ENCODE measurements around the gene ZNF610. TPM values are rescaled to one million over a fixed set of nuclear protein-coding genes. Genes with fewer than 3 reads are reported as not detected.

ZNF610 gene
- total RNA-seq, 1 experiment from 2014 or later = not detected

DNA sequence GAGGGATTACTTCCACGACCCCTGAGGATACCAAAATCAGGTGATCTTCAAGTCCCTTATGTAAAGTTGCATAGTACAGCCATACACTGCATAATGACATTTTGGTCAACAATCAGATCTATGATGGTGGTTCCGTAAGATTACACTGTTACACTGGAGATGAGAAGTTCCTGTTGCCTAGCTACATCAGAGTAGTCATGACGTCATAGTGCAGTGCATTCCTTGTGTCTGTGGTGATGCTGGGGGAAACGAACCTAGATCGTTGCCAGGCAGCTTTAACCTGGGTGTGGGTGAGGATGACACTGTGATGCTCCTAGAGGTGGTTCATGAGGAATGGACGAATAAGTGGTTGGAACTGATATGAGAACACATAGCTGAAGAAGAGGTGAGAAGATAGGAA, 9.1 kb downstream of the ZNF610 start:
- no TSS peak for BruUV-seq (replicated peaks)
- H3K27me3 ChIP-seq (ENCODE audit: control insufficient read depth, insufficient read depth, low read length) = no peaks in the 10 kb centered on the region
- intact Hi-C loops (cut with micrococcal nuclease; ENCODE audit: unreplicated experiment) (no loop called here), in situ Hi-C loops (cut with HindIII; ENCODE audit: low pct_unique_long_range_greater_than_20kb, low sequenced_read_pairs) (no loop called here)
- ChIA-PET CTCF (no interaction called here), POLR2A (no interaction called here)
- no peaks in the 10 kb centered on the region for H3K4me1 ChIP-seq (ENCODE audit: control insufficient read depth, insufficient read depth, low read length)
- DNase-seq (ENCODE audit: low read depth, low spot score) (no peak), ATAC-seq (no peak)
- TF ChIP-seq, protein P1, sequence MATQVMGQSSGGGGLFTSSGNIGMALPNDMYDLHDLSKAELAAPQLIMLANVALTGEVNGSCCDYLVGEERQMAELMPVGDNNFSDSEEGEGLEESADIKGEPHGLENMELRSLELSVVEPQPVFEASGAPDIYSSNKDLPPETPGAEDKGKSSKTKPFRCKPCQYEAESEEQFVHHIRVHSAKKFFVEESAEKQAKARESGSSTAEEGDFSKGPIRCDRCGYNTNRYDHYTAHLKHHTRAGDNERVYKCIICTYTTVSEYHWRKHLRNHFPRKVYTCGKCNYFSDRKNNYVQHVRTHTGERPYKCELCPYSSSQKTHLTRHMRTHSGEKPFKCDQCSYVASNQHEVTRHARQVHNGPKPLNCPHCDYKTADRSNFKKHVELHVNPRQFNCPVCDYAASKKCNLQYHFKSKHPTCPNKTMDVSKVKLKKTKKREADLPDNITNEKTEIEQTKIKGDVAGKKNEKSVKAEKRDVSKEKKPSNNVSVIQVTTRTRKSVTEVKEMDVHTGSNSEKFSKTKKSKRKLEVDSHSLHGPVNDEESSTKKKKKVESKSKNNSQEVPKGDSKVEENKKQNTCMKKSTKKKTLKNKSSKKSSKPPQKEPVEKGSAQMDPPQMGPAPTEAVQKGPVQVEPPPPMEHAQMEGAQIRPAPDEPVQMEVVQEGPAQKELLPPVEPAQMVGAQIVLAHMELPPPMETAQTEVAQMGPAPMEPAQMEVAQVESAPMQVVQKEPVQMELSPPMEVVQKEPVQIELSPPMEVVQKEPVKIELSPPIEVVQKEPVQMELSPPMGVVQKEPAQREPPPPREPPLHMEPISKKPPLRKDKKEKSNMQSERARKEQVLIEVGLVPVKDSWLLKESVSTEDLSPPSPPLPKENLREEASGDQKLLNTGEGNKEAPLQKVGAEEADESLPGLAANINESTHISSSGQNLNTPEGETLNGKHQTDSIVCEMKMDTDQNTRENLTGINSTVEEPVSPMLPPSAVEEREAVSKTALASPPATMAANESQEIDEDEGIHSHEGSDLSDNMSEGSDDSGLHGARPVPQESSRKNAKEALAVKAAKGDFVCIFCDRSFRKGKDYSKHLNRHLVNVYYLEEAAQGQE (IDR thresholded peaks at IDR 0.05; ENCODE audit: insufficient read depth in 1 of 2, low read depth in 2 of 2, low read length in 1 of 2) = no peak
- no peak for TF ChIP-seq SIN3A (IDR thresholded peaks at IDR 0.05; ENCODE audit: borderline replicate concordance, insufficient read depth, low read depth, low read length)
- TF ChIP-seq POLR2AphosphoS5 (IDR thresholded peaks at IDR 0.05; ENCODE audit: low read depth, low read length) = no peak
- no peak for TF ChIP-seq TCF7L2 (IDR thresholded peaks at IDR 0.05; ENCODE audit: low read depth, low read length)
- TF ChIP-seq, protein P2, sequence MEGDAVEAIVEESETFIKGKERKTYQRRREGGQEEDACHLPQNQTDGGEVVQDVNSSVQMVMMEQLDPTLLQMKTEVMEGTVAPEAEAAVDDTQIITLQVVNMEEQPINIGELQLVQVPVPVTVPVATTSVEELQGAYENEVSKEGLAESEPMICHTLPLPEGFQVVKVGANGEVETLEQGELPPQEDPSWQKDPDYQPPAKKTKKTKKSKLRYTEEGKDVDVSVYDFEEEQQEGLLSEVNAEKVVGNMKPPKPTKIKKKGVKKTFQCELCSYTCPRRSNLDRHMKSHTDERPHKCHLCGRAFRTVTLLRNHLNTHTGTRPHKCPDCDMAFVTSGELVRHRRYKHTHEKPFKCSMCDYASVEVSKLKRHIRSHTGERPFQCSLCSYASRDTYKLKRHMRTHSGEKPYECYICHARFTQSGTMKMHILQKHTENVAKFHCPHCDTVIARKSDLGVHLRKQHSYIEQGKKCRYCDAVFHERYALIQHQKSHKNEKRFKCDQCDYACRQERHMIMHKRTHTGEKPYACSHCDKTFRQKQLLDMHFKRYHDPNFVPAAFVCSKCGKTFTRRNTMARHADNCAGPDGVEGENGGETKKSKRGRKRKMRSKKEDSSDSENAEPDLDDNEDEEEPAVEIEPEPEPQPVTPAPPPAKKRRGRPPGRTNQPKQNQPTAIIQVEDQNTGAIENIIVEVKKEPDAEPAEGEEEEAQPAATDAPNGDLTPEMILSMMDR (IDR thresholded peaks at IDR 0.05) = no peak
- no peaks in the 10 kb centered on the region for H3K9me3 ChIP-seq (ENCODE audit: control insufficient read depth, insufficient read depth, low read depth, low read length)
- H3K27ac ChIP-seq (ENCODE audit: low read length) = no peak overlapping the region
- no peaks in the 10 kb centered on the region for H3K36me3 ChIP-seq (ENCODE audit: control insufficient read depth, insufficient read depth, low read length)
- no peak overlapping the region for H3K4me3 ChIP-seq (ENCODE audit: low read depth in 2 of 2, low read length in 2 of 2)

- CTCF ChIA-PET = no interaction called here
- no TSS peak for BruUV-seq (replicated peaks)
- ATAC-seq (no peak), DNase-seq (ENCODE audit: low read depth, low spot score) (no peak)
- no peaks in the 10 kb centered on the region for H3K36me3 ChIP-seq (ENCODE audit: control insufficient read depth, insufficient read depth, low read length)
- H3K27me3 ChIP-seq (ENCODE audit: control insufficient read depth, insufficient read depth, low read length) = no peaks in the 10 kb centered on the region
- TF ChIP-seq, protein P1 (IDR thresholded peaks at IDR 0.05; ENCODE audit: insufficient read depth in 1 of 2, low read depth in 2 of 2, low read length in 1 of 2) = no peak
- TF ChIP-seq, protein P2 (IDR thresholded peaks at IDR 0.05) = no peak
- TF ChIP-seq TCF7L2 (IDR thresholded peaks at IDR 0.05; ENCODE audit: low read depth, low read length) (no peak), POLR2AphosphoS5 (IDR thresholded peaks at IDR 0.05; ENCODE audit: low read depth, low read length) (no peak), SIN3A (IDR thresholded peaks at IDR 0.05; ENCODE audit: borderline replicate concordance, insufficient read depth, low read depth, low read length) (no peak)
- H3K9me3 ChIP-seq (ENCODE audit: control insufficient read depth, insufficient read depth, low read depth, low read length) = no peaks in the 10 kb centered on the region
- in situ Hi-C loops (cut with HindIII; ENCODE audit: low pct_unique_long_range_greater_than_20kb, low sequenced_read_pairs) = no loop called here
- intact Hi-C loops (cut with micrococcal nuclease; ENCODE audit: unreplicated experiment) = no loop called here
- no peak overlapping the region for H3K4me3 ChIP-seq (ENCODE audit: low read depth in 2 of 2, low read length in 2 of 2)
- POLR2A ChIA-PET = no interaction called here
- no peak overlapping the region for H3K27ac ChIP-seq (ENCODE audit: low read length)
- H3K4me1 ChIP-seq (ENCODE audit: control insufficient read depth, insufficient read depth, low read length) = no peaks in the 10 kb centered on the region
Measured at GRCh38 chr19:52351512-52351911, 15.5 kb downstream of the ZNF610 start.

All from Panc1 (cell line).